ENCODE measurements around the gene NEK4. TPM values are rescaled to one million over a fixed set of nuclear protein-coding genes. Genes with fewer than 3 reads are reported as not detected.
"Not testable (repeated sequence)": the region's sequence is repeated elsewhere in the genome, so short reads cannot be mapped to it uniquely, and the experiment has no call there.

The NEK4 gene
- total and polyA plus RNA-seq, 4 experiments from 2014 or later: 7.0 to 27.9 (median 19.8) TPM

DNA sequence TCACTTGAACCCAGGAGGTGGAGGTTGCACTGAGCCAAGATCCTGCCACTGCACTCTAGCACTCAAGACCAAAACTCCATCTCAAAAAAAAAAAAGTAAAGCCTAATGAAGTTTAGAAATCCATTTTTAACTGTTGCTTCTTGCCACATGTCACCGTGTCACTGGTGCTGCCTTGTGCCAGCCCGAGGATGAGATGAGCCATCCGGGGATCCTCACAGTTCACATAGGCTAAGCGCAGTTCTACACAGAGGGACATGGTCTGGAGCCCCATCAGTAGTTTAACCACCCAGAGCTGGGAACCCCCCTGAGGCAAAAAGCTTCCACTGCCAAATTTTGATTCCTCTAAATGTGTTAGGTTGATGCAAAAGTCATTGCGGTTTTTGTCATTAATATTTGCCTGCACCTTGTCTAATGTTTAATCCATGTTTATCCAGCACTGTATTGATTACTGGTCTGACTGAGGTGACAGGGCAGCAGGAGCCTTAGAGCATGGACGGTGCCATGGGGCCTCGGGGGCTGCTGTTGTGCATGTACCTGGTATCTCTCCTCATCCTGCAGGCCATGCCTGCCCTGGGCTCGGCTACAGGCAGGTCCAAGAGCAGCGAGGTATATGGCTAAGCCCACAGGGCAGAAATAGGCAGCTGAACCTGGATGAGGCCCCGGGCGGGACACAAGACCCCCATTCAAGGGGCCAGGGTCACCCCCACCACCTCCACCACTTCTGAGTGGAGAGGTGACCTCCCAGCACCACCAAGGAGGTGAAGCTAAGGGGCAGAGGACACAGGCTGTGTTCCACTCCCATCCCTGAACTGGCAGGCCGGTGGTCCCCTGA is 6.6 kb upstream of the NEK4 start, which contains the start of gene ITIH1:
TSS of gene ITIH1 (plus strand) at position 473 of the 832 bp plus-strand sequence. CDS start at position 490, 17 bp downstream.
- Mint-ChIP-seq H3K4me3 (no peak within 1 kb of the TSS), H3K4me1 (no peaks in the 10 kb centered on the region), H3K36me3 (no peaks in the 10 kb centered on the region), H3K9me3 (no peaks in the 10 kb centered on the region), H3K27me3 (peaks cover 0 to 2% of the 10 kb centered on the region in 2 donors), H3K27ac (no peak within 1 kb of the TSS)
- no peaks in the 10 kb centered on the region for H3K27me3 ChIP-seq (ENCODE audit: insufficient read depth, low read length)
- intact Hi-C loops (cut with micrococcal nuclease): no loop called here
- ChIA-PET POLR2A (ENCODE audit: partially characterized antibody) (no interaction called here), CTCF (ENCODE audit: partially characterized antibody) (no interaction called here)
- H3K4me3 ChIP-seq (ENCODE audit: low read length in 2 of 2): no peak within 1 kb of the TSS
- H3K27ac ChIP-seq (ENCODE audit: low read depth, low read length): no peak within 1 kb of the TSS
- no peaks in the 10 kb centered on the region for H3K4me1 ChIP-seq (ENCODE audit: insufficient read depth, low read length)
- no peaks in the 10 kb centered on the region for H3K36me3 ChIP-seq (ENCODE audit: insufficient read depth, low read length)
- no peak for DNase-seq
- H3K9me3 ChIP-seq (ENCODE audit: control insufficient read depth in 1 of 2, low read length in 2 of 2): no peaks in the 10 kb centered on the region

DNA sequence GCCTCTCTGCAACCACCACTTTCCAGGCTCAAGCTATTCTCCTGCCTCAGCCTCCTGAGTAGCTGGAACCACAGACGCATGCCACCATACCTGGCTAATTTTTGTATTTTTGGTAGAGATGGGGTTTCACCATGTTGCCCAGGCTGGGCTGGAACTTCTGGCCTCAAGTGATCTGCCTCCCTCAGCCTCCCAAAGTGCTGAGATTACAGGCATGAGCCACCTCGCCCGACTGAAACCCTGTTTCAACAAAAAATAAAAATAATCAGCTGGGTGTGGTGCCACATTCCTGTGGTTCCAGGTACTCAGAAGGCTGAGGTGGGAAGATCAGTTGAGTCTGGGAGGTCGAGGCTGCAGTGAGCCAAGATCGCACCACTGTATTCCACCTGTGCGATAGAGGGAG is 5.7 kb upstream of the NEK4 start:
- DNase-seq; H3K4me1 ChIP-seq (ENCODE audit: insufficient read depth, low read length); H3K27ac Mint-ChIP-seq; H3K4me3 ChIP-seq (ENCODE audit: low read length in 2 of 2); intact Hi-C loops (cut with micrococcal nuclease); H3K27me3 Mint-ChIP-seq; POLR2A ChIA-PET (ENCODE audit: partially characterized antibody); H3K36me3 ChIP-seq (ENCODE audit: insufficient read depth, low read length); H3K27ac ChIP-seq (ENCODE audit: low read depth, low read length); H3K4me1 Mint-ChIP-seq; H3K36me3 Mint-ChIP-seq; H3K4me3 Mint-ChIP-seq; H3K9me3 ChIP-seq (ENCODE audit: control insufficient read depth in 1 of 2, low read length in 2 of 2); H3K9me3 Mint-ChIP-seq; CTCF ChIA-PET (ENCODE audit: partially characterized antibody); H3K27me3 ChIP-seq (ENCODE audit: insufficient read depth, low read length): not testable (repeated sequence)

DNA sequence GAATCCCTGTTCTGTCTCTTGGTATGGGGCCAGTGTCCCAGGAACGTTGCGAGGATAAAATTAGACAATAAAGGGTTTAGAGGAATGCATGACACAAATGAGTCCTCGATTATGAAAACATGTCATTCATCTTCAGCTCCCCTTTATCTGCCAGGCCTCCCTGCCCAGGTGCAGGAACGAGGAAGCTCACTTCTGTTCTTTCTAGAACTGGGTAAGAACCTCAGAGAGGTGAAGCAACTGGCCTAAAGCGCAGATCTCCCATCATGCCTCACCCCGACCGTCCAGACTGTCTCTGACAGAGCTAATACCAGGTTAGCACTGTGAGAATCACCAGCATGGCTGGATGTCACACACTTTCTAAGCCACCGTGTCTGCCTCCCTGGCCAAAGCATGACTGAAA is 5.1 kb upstream of the NEK4 start:
- no peaks in the 10 kb centered on the region for H3K36me3 ChIP-seq (ENCODE audit: insufficient read depth, low read length)
- H3K4me3 Mint-ChIP-seq: no peak overlapping the region
- CTCF ChIA-PET (ENCODE audit: partially characterized antibody): no interaction called here
- H3K9me3 Mint-ChIP-seq: no peaks in the 10 kb centered on the region
- H3K36me3 Mint-ChIP-seq: peaks cover 0 to 3% of the 10 kb centered on the region in 2 donors
- peaks cover 3 to 12% (median 8%) of the 10 kb centered on the region in 4 donors for H3K4me1 Mint-ChIP-seq
- intact Hi-C loops (cut with micrococcal nuclease): no loop called here
- DNase-seq: no peak
- H3K9me3 ChIP-seq (ENCODE audit: control insufficient read depth in 1 of 2, low read length in 2 of 2): no peaks in the 10 kb centered on the region
- H3K4me3 ChIP-seq (ENCODE audit: low read length in 2 of 2): no peak overlapping the region
- H3K27ac ChIP-seq (ENCODE audit: low read depth, low read length): no peak overlapping the region
- peaks cover 8% of the 10 kb centered on the region for H3K4me1 ChIP-seq (ENCODE audit: insufficient read depth, low read length)
- no peaks in the 10 kb centered on the region for H3K27me3 Mint-ChIP-seq
- POLR2A ChIA-PET (ENCODE audit: partially characterized antibody): no interaction called here
- no peaks in the 10 kb centered on the region for H3K27me3 ChIP-seq (ENCODE audit: insufficient read depth, low read length)
- H3K27ac Mint-ChIP-seq: peak overlapping the region in 1 of 7 donors; percentile 46

DNA sequence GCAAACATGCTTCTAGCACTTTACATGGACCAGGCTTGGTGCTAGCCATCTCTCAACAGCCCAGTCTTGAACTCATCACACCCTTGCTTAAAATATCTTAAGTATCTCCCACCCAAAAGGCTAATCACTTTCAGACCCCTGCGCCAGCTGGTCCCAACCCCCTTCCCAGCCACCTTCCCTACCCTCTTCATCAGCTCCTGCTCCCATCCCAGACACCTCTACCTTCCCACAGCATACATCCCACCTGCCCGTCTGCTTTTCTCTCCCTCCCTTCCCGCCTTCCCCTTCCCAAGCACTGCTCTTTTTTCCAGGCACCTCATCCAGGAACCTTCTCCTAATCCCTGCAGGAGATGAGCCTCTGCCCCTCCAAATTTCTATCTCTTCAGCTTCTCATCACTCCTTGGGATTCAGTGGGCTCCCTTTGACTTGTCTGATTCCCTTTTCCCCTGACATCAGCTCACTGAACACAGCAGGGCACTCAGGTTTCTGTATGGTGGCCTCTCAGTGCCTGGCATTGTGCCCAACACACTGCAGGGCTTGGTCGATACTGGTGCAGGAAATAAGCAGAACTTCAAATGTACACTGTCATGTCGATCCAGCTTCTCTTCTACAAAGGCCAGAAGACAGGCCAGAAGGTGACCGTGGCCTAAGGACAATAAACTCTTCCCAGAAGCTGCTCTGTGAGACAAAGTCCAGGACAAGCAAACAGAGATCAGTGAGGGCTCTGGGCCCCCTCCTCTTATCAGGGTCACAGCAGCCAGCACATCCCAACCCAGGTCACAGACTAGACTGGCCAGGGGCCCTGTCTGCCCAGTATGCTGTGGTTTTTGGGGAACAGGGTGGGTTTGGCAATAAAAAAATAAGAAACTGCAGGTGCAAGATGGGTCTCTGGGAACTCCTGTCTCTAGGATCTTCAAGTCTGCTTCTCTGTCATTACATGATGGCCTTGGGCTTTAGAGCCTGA is 4.4 kb upstream of the NEK4 start:
- ChIA-PET POLR2A (ENCODE audit: partially characterized antibody) (no interaction called here), CTCF (ENCODE audit: partially characterized antibody) (no interaction called here)
- peak overlapping the region in 1 of 7 donors; percentile 41 for H3K27ac Mint-ChIP-seq
- H3K4me3 Mint-ChIP-seq: peak overlapping the region in 1 of 8 donors; percentile 26
- H3K27me3 Mint-ChIP-seq: no peaks in the 10 kb centered on the region
- H3K4me3 ChIP-seq (ENCODE audit: low read length in 2 of 2): no peak overlapping the region
- DNase-seq: no peak
- H3K36me3 Mint-ChIP-seq: peaks cover 0 to 4% of the 10 kb centered on the region in 2 donors
- H3K4me1 Mint-ChIP-seq: peaks cover 3 to 14% (median 9%) of the 10 kb centered on the region in 4 donors
- H3K9me3 Mint-ChIP-seq: no peaks in the 10 kb centered on the region
- no peaks in the 10 kb centered on the region for H3K9me3 ChIP-seq (ENCODE audit: control insufficient read depth in 1 of 2, low read length in 2 of 2)
- no peaks in the 10 kb centered on the region for H3K36me3 ChIP-seq (ENCODE audit: insufficient read depth, low read length)
- H3K27me3 ChIP-seq (ENCODE audit: insufficient read depth, low read length): no peaks in the 10 kb centered on the region
- intact Hi-C loops (cut with micrococcal nuclease): no loop called here
- peaks cover 8% of the 10 kb centered on the region for H3K4me1 ChIP-seq (ENCODE audit: insufficient read depth, low read length)
- H3K27ac ChIP-seq (ENCODE audit: low read depth, low read length): no peak overlapping the region

DNA sequence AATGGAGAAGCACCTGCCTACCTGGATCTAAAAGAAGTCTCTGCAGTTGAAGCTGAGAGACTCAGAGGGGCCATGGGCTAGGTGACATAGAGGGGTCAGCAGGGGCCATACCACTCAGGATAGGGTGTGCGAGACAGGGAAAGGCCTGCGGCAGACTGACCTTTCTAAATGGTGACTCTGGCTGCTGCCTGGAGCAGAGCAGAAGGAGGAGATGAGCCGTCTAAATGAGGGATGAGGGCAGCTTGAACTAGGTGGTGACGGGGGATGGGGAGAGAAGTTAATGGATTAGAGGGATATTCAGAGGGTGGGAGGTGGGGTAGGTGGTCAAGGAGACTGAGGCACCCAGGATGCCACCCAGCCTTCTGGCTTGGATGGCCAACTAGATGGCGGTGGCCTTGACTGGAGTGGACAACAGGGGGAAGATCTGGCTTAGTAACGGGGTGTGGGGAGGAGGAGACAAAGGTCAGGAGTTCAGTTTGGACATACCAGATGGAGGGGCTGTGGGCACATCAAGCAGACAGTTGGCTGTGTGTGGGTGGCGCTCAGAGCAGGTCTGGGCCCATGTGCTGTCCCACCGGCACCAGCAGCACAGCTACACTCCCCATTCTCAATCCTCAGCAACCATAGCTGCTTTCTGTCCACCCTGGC is 3.5 kb upstream of the NEK4 start:
- H3K4me1 ChIP-seq (ENCODE audit: insufficient read depth, low read length): peaks cover 17% of the 10 kb centered on the region
- H3K9me3 ChIP-seq (ENCODE audit: control insufficient read depth in 1 of 2, low read length in 2 of 2): no peaks in the 10 kb centered on the region
- H3K27me3 ChIP-seq (ENCODE audit: insufficient read depth, low read length): no peaks in the 10 kb centered on the region
- no peaks in the 10 kb centered on the region for H3K36me3 ChIP-seq (ENCODE audit: insufficient read depth, low read length)
- H3K4me3 ChIP-seq (ENCODE audit: low read length in 2 of 2): no peak overlapping the region
- no peak overlapping the region for H3K27ac ChIP-seq (ENCODE audit: low read depth, low read length)
- CTCF ChIA-PET (ENCODE audit: partially characterized antibody): no interaction called here
- H3K4me1 Mint-ChIP-seq: peaks cover 13 to 24% (median 19%) of the 10 kb centered on the region in 4 donors
- POLR2A ChIA-PET (ENCODE audit: partially characterized antibody): interaction anchor here (0.7 kb wide), 1 partner anchor 279 kb away, joined by 4 read pairs; no protein-coding TSS in a partner anchor
- no peaks in the 10 kb centered on the region for H3K9me3 Mint-ChIP-seq
- no peaks in the 10 kb centered on the region for H3K27me3 Mint-ChIP-seq
- no peak overlapping the region for H3K4me3 Mint-ChIP-seq
- H3K27ac Mint-ChIP-seq: no peak overlapping the region
- intact Hi-C loops (cut with micrococcal nuclease): no loop called here
- DNase-seq: no peak
- H3K36me3 Mint-ChIP-seq: peaks cover 0 to 8% of the 10 kb centered on the region in 2 donors

DNA sequence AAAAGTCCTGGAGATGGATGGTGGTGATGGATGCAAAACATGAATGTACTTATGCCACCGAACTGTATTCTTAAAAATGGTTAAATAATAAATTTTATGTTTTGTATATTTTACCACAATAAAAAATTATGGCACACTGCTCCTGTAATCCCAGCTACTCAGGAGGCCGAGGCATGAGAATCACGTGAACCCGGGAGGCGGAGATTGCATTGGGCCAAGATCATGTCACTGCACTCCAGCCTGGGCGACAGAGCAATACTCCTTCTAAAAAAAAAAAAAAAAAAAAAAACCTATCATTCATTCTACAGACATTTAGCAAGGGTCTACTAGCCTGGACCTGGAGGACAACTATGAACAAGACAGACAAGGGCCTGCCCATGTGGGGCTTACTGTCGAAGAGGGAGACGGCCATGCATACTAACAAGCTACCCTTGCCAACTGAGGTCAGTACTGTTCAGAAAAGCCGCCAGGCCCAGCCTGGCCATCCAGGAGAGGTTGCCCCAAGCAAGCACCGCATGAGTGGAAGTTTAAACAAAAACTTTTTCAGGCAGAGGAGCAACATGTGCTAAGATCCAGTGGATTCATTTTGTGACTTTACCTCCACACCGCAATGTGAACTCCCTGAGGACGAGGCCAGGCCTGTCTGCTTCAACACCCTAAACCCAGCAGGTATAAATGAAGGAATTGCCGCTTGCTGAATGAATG is 2.8 kb upstream of the NEK4 start:
- Mint-ChIP-seq H3K27ac (peak overlapping the region in 1 of 7 donors; percentile 63), H3K9me3 (no peaks in the 10 kb centered on the region), H3K27me3 (no peaks in the 10 kb centered on the region), H3K4me1 (peaks cover 13 to 27% (median 20%) of the 10 kb centered on the region in 4 donors), H3K36me3 (peaks cover 0 to 10% of the 10 kb centered on the region in 2 donors), H3K4me3 (no peak overlapping the region)
- H3K27ac ChIP-seq (ENCODE audit: low read depth, low read length): no peak overlapping the region
- POLR2A ChIA-PET (ENCODE audit: partially characterized antibody): interaction anchor here (0.7 kb wide), 1 partner anchor 279 kb away, joined by 4 read pairs; no protein-coding TSS in a partner anchor
- intact Hi-C loops (cut with micrococcal nuclease): no loop called here
- H3K4me3 ChIP-seq (ENCODE audit: low read length in 2 of 2): no peak overlapping the region
- H3K9me3 ChIP-seq (ENCODE audit: control insufficient read depth in 1 of 2, low read length in 2 of 2): no peaks in the 10 kb centered on the region
- H3K27me3 ChIP-seq (ENCODE audit: insufficient read depth, low read length): no peaks in the 10 kb centered on the region
- CTCF ChIA-PET (ENCODE audit: partially characterized antibody): no interaction called here
- H3K36me3 ChIP-seq (ENCODE audit: insufficient read depth, low read length): no peaks in the 10 kb centered on the region
- no peak for DNase-seq
- peaks cover 17% of the 10 kb centered on the region for H3K4me1 ChIP-seq (ENCODE audit: insufficient read depth, low read length)

All from CD4-positive, alpha-beta memory T cell (primary cell).